GM21576 (cell line): ENCODE data around the gene DCHS2.

Experiments used
- ATAC-seq: cut with Tn5 transposase; IDR thresholded peaks from one replicate; pipeline ENCODE4 v1.9.1; 2021; ENCODE audit warnings: mild to moderate bottlenecking, moderate library complexity; ENCODE audit not compliant: unreplicated experiment

Gene DCHS2

GRCh38 chr4:154320521-154320920, 171.1 kb downstream of the DCHS2 start:
- ATAC-seq = no peak

GRCh38 chr4:154319736-154320135, 171.9 kb downstream of the DCHS2 start:
- ATAC-seq = no peak

GRCh38 chr4:154317201-154317999, 174.2 kb downstream of the DCHS2 start:
- ATAC-seq = no peak

GRCh38 chr4:154315741-154316140, 175.9 kb downstream of the DCHS2 start:
- no peak for ATAC-seq

GRCh38 chr4:154314248-154314647, 177.4 kb downstream of the DCHS2 start:
- ATAC-seq = no peak

GRCh38 chr4:154313004-154313585, 178.5 kb downstream of the DCHS2 start:
- ATAC-seq = no peak

- no peak for ATAC-seq
These were observed 179.4 kb downstream of the DCHS2 start for GRCh38 chr4:154312246-154312645.

- ATAC-seq = no peak
These were observed 181.0 kb downstream of the DCHS2 start for GRCh38 chr4:154310578-154310977.

- ATAC-seq = no peak
These were observed 183.4 kb downstream of the DCHS2 start for GRCh38 chr4:154308207-154308606.

- no peak for ATAC-seq
These were observed 184.1 kb downstream of the DCHS2 start for GRCh38 chr4:154307451-154307850.

- ATAC-seq = no peak
These were observed 186.0 kb downstream of the DCHS2 start for GRCh38 chr4:154305616-154306015.

- ATAC-seq = no peak
These were observed 186.9 kb downstream of the DCHS2 start for GRCh38 chr4:154304679-154305078.

GRCh38 chr4:154294652-154295350, 196.8 kb downstream of the DCHS2 start:
- ATAC-seq = no peak

GRCh38 chr4:154293427-154293826, 198.2 kb downstream of the DCHS2 start:
- ATAC-seq = no peak

- ATAC-seq = no peak
These were observed 199.0 kb downstream of the DCHS2 start for GRCh38 chr4:154292589-154292988.

GRCh38 chr4:154277172-154277571, 214.4 kb downstream of the DCHS2 start:
- ATAC-seq = no peak

- ATAC-seq = no peak
These were observed 215.1 kb downstream of the DCHS2 start for GRCh38 chr4:154276496-154276895.

- no peak for ATAC-seq
These were observed 236.6 kb downstream of the DCHS2 start for GRCh38 chr4:154254999-154255398.

GRCh38 chr4:154234576-154234975, 257.0 kb downstream of the DCHS2 start:
- no peak for ATAC-seq

GRCh38 chr4:154231806-154232478, 259.7 kb downstream of the DCHS2 start:
- ATAC-seq = no peak

- ATAC-seq = no peak
These were observed 260.9 kb downstream of the DCHS2 start for GRCh38 chr4:154230723-154231122.
